Kasumi-1 (cell line): ENCODE results near the gene HOXB3.

Experiments used
- DNase-seq, 2 experiments: peaks; one replicate each; lab custom pipeline; 2025; lab: John Stamatoyannopoulos, UW

Gene HOXB3

GRCh38 chr17:48556576-48557401, 33.3 kb downstream of the HOXB3 start:
- no peak for DNase-seq

- no peak for DNase-seq
These were observed 33.8 kb downstream of the HOXB3 start for GRCh38 chr17:48556229-48556575.

DNA sequence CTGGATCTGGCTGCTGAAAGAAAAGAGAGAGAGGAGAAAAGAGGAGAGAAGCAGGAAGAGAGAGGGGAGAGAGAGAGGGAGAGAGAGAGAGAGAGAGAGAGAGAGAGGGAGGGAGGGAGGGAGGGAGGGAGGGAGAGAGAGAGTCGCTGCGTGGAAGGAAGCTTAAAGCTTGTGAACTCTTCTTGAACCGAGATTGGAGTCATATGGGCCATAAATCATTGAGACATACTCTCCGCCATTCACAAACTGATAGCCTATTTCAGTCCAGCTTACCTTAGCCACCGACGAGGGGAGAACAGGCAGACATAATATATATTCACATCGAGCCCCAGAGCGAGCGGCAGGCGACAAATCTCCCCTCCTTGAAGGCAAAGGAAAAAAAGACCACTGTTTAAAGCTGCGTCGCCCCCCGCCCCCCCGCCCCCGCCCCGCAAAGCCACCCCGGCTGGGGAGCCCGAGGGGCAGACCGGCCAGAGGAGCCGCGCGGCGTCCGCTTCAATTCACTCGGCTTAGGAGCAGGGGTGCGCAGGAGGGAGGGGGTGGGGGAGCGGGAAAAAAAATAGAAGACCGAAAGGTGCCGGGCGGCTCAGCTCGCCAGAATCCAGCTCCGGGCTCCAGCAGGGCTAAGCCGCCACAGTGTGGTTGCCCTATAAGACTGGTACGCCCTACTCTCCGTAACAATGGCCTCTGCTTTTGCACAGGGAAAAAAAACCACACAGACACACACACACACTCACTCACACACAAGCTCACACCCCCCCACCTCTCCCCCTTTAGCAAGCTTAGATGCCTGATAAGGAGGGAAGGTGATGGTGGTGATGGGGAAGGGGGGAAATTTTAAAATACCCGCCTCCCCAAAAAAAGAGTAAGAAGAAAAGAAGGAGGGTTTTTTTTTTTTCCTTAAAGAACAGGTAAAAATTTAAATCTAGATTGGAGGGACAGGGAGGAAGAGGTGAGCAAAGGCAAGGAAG, 34.5 kb downstream of the HOXB3 start:
- no peak for DNase-seq

DNA sequence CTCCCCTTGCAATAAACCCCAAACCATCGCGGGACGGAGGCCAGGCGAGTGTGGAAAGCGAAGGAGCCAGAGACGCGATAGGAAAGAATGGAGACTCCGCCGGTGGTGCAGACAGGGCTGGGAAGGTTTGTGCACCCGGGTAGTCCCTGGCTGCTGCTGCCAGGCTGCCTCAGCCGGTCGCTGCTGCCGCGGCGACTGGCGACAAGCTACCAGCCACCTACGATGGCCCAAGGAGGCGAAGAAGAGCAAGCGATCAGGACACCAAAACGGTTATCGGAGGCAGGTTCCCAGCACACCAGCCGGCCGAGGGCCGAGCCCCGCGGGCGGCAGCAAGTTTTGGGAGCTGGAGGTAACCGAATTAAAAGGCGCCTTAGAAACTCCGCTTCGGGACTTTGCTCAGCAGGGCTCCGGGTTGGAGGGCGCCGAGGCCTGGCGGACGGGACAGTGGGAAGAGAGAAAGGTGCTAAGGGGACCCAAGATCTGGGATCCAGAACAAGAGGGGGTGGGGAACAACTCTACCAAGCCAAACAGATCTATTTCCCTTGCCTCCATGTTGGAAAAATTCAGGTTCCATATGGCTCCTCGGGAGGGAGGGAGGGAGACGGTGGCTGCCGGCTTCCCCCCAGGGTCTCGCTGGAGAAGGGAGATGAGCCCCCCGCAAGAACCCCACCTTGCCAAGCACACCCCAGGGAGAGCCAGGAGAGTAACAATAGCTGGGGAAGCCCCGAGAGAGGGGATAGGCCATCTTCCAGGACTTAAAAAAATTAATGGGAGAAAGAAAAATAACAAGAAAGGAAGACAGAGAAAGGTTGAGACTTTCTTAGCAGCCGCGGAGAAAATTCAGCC, 35.4 kb downstream of the HOXB3 start:
- DNase-seq: no peak

DNA sequence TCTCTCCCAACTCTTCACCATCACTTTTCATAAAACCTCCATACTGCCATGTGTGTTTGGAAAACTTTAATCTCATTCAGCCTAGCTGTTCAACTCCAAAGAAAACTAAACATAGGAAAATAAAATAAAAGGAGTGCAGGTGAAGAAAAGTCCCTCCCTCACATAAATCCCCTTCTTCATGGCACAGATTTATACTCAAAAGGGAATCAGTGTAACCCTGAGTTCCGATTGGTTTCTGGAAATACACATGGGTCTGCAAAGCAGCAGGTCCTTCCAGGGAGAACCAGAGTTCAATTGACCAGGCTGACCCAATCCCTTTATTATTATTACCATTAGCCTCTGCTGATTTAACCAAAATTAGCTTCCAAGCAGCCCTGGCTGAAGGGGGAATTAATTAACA, 36.2 kb downstream of the HOXB3 start:
- DNase-seq: no peak

- no peak for DNase-seq
These were observed 36.9 kb downstream of the HOXB3 start for GRCh38 chr17:48553190-48553547.

DNA sequence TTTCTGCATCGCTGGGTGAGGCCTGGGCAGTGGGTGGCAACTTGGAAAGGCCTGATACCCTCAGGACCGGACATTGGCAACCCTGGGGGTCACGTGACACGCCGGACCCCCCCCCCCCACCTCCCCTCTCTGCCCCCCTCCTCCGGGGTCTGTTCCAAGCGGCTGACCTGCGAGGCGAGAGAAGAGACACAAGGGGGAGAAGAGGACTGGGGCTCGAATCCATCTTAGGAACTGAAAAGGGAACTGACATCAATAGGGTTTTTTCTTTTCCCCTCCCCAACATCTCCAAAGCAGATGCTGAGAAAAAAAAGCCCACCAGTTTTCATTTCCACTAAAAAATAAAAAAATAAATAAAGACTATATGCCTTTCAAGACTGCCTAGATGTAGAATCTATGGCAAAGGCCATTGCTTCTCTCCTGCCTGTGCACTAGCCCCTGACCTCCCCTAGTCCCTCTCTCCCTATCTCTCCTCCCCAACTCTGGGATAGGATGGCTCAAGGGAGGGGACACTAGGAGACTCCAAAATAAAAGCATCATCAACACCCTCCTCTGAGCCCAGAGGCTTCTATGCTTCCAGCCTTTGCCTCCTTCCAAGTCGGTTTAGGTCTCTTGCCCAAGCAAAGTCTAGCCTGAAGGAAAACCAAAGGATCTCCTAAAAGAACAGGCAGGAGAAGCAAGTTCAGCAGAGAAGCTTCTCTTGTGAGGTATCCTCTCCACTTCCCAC, 37.4 kb downstream of the HOXB3 start:
- DNase-seq: no peak

DNA sequence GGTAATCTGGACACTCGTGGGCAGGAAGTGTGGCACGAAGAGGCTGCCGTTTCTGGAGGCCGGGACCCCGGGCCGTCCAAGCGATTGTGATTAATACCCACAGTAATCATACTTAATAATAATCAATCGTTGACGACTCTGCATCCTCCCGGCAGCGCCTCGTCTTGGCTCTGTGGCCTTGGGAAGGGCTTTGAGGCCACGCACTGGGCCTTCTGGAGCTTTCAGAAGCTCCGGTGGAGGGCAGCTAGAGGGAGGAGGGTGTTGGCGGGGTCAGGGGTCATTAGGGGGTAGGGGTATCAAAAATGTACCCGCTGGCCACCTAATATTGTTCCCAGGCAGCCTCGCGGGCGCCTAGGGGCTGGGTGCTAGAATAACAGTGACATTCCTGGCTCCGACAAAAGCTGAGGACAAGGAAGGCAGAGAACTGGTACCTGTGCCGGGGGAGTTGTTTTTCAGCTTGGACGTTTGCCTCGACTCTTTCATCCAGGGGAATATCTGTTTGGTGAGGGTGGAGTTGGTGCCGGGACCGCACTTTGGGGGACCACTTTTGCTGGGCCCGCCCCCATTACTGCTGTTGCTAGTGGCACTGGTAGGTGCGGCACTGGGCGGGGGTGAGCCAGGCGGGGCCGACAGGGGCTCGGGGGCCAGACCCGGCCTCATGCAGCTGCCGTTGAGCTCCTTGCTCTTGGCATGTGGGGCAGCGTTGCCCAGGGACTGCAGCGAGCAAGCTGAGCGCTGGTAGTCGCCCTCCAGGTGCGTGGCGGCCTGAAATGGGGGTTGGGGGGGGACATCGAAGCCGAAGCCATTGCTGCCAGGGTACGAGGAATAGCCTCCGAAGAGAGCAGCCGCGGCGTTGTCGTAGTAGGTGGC, 38.2 kb downstream of the HOXB3 start:
- DNase-seq: no peak

- DNase-seq: no peak
These were observed 38.9 kb downstream of the HOXB3 start for GRCh38 chr17:48551214-48551555.

GRCh38 chr17:48550502-48551213, 39.4 kb downstream of the HOXB3 start:
- no peak for DNase-seq

DNA sequence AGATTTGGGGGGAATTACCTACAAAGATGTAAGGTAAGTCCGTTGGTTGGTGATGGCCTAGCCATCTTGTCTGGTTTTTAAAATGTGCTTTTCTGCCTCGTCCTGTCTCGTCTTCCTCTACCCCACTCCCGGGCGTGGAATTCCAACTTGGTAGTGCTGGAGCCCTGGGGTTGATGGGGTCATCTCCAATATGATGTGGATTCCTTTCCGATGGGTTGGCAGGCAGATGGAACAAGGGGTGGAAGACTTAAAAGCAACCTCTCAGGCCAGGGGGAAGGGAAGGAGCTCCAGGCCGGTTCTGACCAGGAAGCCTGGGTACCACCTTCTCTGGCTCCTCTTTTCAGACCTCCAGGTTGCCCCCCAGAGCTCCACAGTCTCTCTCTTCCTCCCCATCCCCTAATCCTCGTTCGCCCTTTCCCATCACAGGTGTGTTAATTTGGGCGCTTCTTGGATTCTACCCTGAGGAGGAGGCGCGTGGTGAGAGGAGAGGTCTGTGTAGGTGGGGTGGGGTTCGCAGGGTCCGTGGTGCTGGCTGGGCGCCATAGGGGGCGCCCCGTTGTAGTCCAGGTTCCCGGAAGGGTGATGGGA, 40.0 kb downstream of the HOXB3 start:
- no peak for DNase-seq

DNA sequence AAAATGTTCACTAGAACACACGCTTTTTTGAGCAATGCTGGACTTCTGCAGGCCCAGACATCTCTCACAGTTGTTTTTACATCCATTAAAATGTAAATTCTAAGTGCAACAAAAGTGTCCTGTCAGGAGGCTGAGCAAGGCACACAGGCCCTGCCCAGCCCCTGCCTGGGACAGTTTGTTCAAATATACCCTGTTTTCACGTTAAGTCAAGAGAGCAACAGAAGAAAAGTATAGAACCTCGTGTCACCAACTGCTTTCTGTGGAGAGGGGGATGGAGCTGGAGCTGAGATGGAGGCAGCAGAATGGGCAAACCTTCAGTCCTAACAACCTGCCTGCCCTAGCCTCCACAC, 40.8 kb downstream of the HOXB3 start:
- DNase-seq: no peak

- DNase-seq: no peak
These were observed 41.3 kb downstream of the HOXB3 start for GRCh38 chr17:48548523-48549280.

- DNase-seq: no peak
These were observed 42.1 kb downstream of the HOXB3 start for GRCh38 chr17:48547808-48548522.

- no peak for DNase-seq
These were observed 42.9 kb downstream of the HOXB3 start for GRCh38 chr17:48546924-48547807.

GRCh38 chr17:48546137-48546923, 43.7 kb downstream of the HOXB3 start:
- DNase-seq: no peak
